IPS-11a (cell line): ENCODE results near the gene CC2D2B.

Experiments used
- H3K4me3 ChIP-seq: one replicate; pipeline ENCODE4 v1.5.1; 2013; ENCODE audit warnings: low read depth, low read length, control low read depth

CC2D2B gene

DNA sequence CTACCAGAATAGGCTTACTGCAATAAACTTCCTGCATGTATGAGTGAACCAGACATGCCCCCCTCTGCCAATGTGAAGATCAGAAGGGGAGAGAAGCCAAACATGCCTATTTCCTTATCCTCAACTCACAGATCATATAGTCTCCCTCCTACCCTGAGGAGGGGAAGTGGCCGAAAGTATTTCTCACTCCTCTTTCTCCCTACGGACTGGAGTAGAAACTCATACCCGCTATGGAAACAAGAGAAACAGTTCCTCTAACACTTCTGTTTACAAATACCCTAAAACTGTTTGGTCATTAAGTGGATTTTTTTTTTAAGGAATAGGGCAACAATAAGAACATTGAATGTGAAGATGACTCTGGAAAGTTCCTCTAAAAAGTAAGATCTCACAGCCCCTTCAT lies 167.0 kb downstream of the CC2D2B start:
- no peak overlapping the region for H3K4me3 ChIP-seq

DNA sequence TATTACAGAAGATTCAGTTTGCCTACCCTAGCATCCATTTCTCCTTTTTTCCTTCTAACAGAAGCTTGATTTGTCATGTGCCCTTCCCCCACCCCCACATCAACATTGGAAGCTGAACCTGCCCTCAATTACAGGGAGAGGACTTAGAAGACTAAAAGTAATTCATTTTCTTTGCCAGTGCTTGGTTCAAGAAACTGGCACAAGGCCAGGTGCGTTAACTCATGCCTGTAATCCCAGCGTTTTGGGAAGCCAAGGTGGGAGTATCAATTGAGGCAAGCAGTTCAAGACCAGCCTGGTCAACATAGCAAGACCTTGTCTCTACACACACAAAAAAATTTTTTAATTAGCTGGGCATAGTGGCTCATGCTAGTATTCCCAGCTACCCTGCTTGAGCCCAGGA lies 168.2 kb downstream of the CC2D2B start:
- no peak overlapping the region for H3K4me3 ChIP-seq

DNA sequence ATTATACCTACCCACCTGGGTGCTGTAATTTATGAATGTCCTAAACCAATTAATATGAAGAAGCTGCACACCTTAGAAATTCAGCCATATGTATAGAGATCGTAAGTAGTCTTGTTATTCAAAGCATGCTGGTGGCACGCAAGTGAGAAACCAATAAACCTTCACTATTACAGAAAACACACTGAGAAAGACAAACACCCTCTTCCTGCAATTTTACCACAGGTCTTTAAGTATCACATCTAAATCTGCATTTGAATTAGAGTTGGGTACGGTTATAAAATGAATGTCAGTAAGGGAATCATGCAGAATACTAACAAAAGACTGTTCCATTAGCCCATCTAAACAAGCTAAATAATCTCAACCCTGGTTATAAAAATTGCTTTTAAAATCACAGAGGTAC lies 169.4 kb downstream of the CC2D2B start:
- H3K4me3 ChIP-seq = no peak overlapping the region

DNA sequence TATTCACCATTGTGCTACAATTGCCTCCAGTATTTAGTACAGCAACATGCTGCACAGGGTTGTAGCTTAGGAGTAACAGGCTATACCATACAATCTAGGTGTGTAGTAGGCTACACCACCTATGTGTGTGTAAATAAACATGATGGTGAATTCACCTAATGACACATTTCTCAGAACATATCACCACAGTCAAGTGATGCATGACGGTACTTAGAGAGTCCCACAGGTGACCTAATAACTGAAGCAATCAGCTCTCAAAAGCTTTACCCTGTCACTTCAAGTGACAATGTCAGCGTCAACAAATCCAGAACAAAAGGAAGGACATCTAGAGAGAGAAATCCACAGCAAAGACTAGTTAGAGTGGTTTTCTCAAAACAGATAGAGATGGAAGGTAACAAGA lies 174.4 kb downstream of the CC2D2B start:
- H3K4me3 ChIP-seq = no peak overlapping the region
